NB4 (cell line): Measurements from ENCODE around the gene MAPK4.

Source experiments
- CTCF ChIP-seq: IDR thresholded peaks from one replicate; pipeline ENCODE4 v1.5.1; 2012; ENCODE audit warnings: low read depth, low read length
- MAX ChIP-seq: IDR thresholded peaks from 2 replicates; pipeline ENCODE4 v1.6.1; 2011; ENCODE audit warnings: low read depth, low read length
- MYC ChIP-seq: IDR thresholded peaks from 2 replicates; pipeline ENCODE4 v1.6.1; 2011; ENCODE audit warnings: low read depth, low read length
- POLR2A ChIP-seq: IDR thresholded peaks from 2 replicates; pipeline ENCODE4 v1.6.1; 2011; ENCODE audit warnings: mild to moderate bottlenecking; ENCODE audit not compliant: insufficient read length; ENCODE audit errors: extremely low read depth

GRCh38 chr18:50662775-50663383 lies 103.0 kb downstream of the MAPK4 start:
- TF ChIP-seq CTCF (no peak), POLR2A (no peak), MAX (no peak), MYC (no peak)
